CD4-positive, alpha-beta T cell treated with Interferon gamma for 1 hour (primary cell): ENCODE data around the gene UBQLN1.
"Not testable (repeated sequence)": the region's sequence is repeated elsewhere in the genome, so short reads cannot be mapped to it uniquely, and the experiment has no call there.

Experiments
- DNase-seq: peaks from one replicate; pipeline ENCODE4 v3.0.0-alpha.2; 2020

Gene UBQLN1

GRCh38 chr9:83707768-83708514, at the start of gene UBQLN1:
Gene UBQLN1, minus strand, starts transcription at chr9:83707958. Its CDS starts 279 bp downstream, at chr9:83707679.
- peak; percentile 90 for DNase-seq

DNA sequence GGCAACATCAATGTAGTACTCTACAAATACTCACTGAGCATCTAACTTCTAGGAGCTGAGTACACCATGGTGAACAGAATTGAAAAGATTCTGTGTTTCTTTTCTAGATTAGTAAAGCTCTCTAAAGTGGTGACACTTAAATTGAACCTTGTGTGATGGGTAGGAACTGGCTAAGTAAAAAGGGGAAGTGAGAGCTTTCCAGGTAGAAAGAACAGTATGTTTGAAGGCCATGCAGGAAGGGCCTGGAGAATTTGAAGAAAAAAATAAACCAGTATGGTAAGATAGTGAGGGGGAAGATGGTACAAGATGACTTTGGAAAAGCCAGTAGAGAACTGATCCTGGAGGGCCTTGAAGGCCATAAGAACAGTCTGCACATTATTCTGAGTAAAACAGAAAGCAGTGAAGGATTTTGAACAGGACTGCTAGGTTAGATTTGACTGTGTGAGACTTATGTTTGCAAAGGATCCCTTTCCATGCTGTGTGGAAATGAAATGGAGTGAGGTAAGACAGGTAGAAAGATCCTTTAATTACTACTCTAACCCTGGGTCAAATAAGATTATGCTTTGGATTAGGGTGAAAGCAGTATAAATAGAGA, 46.7 kb upstream of the UBQLN1 start:
- no peak for DNase-seq

DNA sequence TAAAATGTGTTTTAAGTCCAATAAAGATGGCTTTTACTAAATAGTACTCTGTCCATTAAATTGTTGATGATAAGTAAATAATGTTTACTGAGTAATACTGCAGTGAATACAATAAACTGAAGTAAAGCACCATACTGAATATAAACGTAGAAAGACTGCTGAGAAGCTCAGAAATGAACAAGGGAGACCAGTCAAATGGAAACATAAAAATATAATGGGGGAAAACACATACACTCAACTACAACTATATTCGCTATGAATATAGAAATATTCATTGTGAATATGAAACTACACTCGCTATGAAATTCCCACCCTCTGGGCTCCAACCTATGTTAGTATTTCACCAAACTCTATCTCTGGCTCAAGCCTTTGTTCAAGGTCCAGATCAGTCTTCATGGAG, 41.9 kb upstream of the UBQLN1 start:
- no peak for DNase-seq

DNA sequence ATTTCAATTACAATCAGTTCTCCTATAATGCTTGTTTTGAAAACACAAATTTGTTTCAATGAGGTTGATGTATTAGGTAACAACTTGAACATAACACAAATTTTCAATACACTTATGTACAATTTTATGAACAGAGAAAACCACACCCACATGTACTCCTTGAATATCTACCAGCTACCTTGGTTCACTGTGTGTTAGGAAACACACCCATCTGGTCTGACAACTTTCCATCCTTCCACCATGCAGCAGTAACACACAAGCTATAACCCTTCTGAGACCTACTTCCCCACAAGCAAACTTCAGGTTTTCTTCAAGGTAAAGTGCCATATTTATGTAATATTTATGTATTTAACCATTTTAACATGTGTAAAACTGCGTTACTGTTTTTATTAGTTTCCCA, 36.4 kb upstream of the UBQLN1 start:
- no peak for DNase-seq

DNA sequence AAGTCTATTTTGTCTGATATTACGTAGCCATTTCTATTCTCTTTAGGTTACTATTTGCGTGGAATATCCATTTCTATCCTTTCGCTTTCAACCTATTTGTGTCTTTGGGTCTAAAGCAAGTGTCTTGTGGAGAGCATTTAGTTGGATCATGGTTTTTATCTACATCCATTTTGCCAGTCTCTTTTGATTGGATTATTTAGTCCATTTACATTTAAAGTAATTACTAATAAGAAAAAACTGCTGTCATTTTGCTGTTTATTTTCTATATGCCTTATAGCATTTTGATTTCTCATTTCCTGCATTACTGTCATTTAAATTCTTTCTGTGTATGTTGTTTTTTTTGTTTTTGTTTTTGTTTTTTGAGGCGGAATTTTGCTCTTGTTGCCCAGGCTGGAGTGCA, 26.0 kb upstream of the UBQLN1 start:
- no peak for DNase-seq

GRCh38 chr9:83728591-83729368, 21.0 kb upstream of the UBQLN1 start:
- DNase-seq: not testable (repeated sequence)

GRCh38 chr9:83724436-83724835, 16.7 kb upstream of the UBQLN1 start:
- DNase-seq: no peak

GRCh38 chr9:83722726-83723495, 15.2 kb upstream of the UBQLN1 start:
- no peak for DNase-seq

- DNase-seq: no peak
Observed at GRCh38 chr9:83721509-83721908, 13.8 kb upstream of the UBQLN1 start.

DNA sequence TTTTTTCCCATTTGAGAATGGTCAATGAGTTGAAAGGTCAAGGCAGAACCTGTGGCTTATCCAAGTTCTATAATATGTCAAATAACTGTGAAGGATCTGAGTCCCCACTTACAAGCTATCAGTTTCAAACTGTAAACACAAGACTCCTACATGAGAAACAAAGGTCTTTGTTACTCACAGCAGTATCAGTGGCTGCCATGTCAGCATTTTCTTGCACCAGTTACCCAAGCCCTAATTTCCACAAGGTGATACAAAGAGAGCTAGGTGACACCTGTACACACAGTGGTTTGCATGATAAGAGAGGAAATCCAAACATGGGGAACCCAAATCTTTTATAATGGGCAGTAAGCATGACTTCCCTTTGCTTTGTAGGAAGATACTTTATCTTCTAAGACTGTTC, 8.0 kb upstream of the UBQLN1 start:
- DNase-seq: no peak

DNA sequence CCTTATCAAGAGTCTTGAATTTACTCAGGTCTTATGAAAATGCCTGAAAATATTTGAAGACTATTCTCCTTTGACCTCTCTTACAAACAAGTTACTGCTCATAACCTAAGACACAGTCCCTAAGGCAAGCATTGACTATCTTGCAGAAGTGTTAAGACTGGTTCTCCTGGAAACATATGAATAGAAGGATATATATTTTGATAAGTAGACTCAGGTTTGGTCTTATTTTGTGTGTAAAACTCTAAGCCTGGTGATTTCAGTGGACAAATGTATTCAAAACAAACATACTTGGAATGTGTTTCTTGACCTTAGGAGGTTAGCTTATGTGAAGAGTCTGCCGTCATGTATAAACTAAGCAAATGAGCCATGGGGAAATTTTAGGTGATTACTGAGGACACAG, 7.5 kb upstream of the UBQLN1 start:
- no peak for DNase-seq

DNA sequence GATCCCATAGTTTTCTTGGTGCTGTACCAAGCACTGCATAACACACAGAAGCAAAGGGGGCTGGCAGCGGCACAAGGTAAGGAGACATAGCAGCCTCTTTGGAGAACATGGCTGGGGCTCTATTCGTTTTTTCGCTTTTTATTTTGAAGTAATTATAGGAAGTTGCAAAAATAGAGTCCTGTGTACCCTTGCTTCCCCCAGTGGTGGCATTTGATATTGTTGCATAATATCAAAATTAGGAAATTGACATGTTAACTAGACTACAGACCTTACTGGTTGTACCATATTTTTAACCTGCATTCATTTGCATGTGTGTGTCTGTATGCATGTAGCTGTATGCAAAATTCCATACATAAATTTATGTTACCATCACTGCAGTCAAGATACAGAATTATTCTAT, 6.6 kb upstream of the UBQLN1 start:
- DNase-seq: no peak

DNA sequence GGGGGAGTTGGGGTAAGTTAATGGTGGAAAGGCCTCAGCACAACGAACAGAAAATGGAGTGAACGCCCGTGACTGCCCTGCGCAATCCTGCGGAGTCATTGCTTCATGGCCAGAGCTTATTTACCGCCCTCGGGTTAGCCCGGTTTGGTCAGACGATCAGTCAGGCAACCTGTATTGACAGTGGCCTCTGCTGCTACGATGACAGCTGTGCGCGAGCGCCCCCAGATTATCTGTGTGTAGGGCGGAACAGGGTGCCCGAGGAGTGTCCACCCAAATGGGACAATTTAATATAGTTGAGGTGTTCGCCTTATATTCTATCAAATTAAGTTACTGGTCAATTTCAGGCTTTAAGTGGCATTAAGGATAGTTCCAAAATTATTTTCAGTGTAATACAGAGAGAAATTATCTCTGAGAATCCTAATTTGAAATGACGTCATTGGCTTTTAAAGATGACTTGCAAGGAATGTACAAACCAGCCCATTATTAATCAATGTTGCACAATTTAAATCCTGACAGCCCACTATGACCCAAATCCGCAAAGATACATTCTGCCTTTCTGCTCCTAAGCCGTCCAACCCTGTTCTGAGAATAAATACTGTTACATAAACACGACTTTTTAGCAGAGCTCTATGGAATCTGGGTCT, 879 bp upstream of the UBQLN1 start:
- peak; percentile 73 for DNase-seq

DNA sequence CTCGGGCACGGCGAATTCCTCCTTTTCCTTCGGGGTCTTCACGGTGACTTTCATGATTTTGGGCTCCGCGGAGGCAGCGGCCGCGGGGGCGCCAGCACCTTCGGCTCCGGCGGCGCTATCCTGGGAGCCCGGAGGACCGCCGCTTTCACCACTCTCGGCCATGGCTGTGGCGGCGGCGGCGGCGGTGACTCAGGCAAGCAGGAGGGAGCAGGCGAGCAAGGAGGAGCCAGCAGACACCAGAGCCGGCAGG, 315 bp downstream of the UBQLN1 start:
- DNase-seq: no peak

DNA sequence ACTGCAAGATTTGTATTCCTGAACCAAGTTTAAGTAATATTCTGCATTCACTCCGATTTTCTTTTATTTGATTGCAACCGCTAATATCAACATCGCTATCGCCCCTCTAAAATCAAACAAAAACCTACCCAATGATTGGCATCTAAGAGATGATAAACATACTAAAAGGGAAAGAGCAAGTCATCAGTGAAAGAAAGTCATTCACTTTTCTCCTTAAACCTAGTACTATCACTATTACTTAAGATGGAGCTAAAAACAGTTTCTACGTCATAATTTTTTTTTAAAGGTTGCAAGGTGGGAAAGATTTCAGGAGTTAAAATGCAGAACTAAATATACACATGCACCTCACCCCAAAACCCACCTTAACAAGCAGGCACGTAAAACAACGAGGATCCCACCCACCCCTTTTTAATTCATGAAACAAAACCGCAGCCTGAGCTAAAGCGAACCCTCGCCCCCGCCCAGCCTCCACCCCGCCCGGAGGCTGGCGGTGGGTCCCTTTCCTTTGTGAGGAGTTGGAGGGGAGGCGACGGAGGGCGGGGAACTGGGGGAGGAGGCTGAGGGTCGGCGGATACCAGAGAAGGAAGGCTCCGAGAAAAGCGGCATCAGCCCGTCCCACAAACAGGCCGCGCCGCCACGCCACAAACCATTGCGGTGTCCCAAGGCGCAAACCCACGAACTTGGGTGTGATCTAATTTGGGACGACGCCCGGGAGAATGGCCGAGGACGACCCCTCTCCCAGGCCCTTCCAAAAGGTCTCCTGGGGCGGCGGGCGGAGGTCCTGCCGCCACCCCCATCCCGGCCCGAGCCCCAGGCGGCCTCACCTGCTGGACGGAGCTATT, 861 bp downstream of the UBQLN1 start:
- peak; percentile 66 for DNase-seq

DNA sequence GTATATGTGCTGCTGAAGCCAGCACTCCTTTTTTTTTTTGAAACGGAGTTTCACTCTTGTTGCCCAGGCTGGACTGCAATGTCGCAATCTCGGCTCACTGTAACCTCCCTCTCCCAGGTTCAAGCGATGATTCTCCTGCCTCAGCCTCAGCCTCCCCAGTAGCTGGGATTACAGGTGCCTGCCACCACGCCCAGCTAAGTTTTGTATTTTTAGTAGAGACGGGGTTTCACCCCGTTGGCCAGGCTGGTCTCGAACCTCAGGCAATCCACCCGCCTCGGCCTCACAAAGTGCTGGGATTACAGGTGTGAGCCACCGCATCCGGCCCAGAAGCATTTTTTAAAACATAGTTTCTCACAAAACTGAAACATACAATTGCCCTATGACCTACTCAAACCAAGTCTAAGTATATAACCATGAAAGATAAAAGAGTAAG, 2.5 kb downstream of the UBQLN1 start:
- not testable (repeated sequence) for DNase-seq

- DNase-seq: no peak
Observed at GRCh38 chr9:83701769-83702168, 6.0 kb downstream of the UBQLN1 start.

DNA sequence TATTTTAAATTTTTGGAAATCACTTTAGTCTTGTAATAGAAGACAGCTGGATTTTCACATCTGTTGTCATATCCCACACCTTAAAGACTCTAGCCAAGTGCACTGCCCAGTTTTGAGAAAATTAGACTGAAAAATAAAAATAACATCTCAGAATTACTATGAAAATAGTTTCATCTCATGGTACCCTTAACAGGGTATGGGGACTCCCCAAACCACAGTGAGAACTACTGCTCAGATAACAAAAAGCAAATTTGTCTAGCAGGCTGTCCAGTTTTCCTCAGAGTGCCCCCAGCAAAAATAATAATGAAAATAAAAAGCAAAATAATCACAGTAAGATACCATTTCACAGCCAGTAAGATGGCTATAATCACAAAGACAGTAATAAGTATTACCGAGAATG, 6.5 kb downstream of the UBQLN1 start:
- no peak for DNase-seq

DNA sequence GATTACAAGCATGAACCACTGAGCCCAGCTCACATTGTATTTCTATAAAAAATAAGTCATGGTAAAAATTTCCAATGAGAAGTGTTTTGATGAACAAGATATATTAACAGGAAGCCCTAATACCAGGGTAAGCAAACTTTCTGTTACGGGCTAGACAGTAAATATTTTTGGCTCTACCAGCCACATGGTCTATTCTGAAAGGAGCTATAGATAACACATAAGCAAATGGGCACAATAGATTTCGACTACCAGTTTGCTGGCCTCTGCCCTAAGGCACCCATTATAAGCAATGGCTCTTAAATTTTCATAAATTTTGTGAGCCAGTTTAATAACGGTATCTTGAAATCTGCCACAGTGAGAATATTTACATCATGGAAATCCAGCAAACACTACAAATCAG, 8.1 kb downstream of the UBQLN1 start:
- no peak for DNase-seq

- no peak for DNase-seq
Observed at GRCh38 chr9:83698976-83699585, 8.7 kb downstream of the UBQLN1 start.

- no peak for DNase-seq
Observed at GRCh38 chr9:83691492-83691891, 16.3 kb downstream of the UBQLN1 start.

GRCh38 chr9:83688921-83689320, 18.8 kb downstream of the UBQLN1 start:
- no peak for DNase-seq
